ENCODE data around the gene CLASP1.

DNA sequence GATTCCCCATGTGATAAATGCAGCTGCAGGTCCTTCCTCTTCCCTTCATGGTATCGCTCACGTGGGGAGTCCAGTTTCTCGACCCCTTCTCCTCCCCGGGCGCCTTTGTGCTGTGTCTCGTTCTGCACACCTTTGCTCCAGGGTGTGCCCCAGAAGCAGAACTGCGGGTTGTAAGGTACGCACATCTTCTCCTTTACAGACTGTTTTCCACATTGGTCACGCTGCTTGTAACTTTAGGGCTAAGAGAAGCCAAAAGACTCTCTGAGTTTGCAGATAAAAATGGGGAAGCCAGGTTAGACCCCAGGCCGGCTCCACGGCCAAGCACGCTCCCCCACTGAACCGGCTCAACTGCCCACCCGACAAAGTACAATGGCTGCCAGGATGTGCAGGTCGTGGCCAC lies 318.3 kb downstream of the CLASP1 start:
- TF ChIP-seq, protein P1, sequence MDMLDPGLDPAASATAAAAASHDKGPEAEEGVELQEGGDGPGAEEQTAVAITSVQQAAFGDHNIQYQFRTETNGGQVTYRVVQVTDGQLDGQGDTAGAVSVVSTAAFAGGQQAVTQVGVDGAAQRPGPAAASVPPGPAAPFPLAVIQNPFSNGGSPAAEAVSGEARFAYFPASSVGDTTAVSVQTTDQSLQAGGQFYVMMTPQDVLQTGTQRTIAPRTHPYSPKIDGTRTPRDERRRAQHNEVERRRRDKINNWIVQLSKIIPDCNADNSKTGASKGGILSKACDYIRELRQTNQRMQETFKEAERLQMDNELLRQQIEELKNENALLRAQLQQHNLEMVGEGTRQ (IDR thresholded peaks at IDR 0.05; ENCODE audit: low read length): no peak
- no peak for TF ChIP-seq NANOG (IDR thresholded peaks at IDR 0.05; ENCODE audit: insufficient read depth, low read depth, low read length, poor library complexity, severe bottlenecking)
- no peak for TF ChIP-seq POLR2A (IDR thresholded peaks at IDR 0.05; ENCODE audit: control extremely low read depth in 1 of 2, low read depth in 2 of 2, low read length in 2 of 2)
- TF ChIP-seq, protein P2, sequence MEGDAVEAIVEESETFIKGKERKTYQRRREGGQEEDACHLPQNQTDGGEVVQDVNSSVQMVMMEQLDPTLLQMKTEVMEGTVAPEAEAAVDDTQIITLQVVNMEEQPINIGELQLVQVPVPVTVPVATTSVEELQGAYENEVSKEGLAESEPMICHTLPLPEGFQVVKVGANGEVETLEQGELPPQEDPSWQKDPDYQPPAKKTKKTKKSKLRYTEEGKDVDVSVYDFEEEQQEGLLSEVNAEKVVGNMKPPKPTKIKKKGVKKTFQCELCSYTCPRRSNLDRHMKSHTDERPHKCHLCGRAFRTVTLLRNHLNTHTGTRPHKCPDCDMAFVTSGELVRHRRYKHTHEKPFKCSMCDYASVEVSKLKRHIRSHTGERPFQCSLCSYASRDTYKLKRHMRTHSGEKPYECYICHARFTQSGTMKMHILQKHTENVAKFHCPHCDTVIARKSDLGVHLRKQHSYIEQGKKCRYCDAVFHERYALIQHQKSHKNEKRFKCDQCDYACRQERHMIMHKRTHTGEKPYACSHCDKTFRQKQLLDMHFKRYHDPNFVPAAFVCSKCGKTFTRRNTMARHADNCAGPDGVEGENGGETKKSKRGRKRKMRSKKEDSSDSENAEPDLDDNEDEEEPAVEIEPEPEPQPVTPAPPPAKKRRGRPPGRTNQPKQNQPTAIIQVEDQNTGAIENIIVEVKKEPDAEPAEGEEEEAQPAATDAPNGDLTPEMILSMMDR (IDR thresholded peaks at IDR 0.05; ENCODE audit: control extremely low read depth in 1 of 3, insufficient read depth in 1 of 3, low read depth in 1 of 3, low read length in 3 of 3): no peak
- TF ChIP-seq CEBPB (IDR thresholded peaks at IDR 0.05; ENCODE audit: low read depth, low read length): no peak
- no peak for TF ChIP-seq SIN3A (conservative IDR thresholded peaks at IDR 0.05 in 1 of 2, IDR thresholded peaks at IDR 0.05 in 1 of 2; ENCODE audit: low read depth in 1 of 2, low read length in 2 of 2)
- TF ChIP-seq, protein P3, sequence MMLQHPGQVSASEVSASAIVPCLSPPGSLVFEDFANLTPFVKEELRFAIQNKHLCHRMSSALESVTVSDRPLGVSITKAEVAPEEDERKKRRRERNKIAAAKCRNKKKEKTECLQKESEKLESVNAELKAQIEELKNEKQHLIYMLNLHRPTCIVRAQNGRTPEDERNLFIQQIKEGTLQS (IDR thresholded peaks at IDR 0.05; ENCODE audit: insufficient read depth, low read depth, low read length): no peak
- no peak for TF ChIP-seq GTF2F1 (IDR thresholded peaks at IDR 0.05; ENCODE audit: borderline replicate concordance, low read depth, low read length)
- TF ChIP-seq POLR2AphosphoS5 (IDR thresholded peaks at IDR 0.05; ENCODE audit: low read depth, low read length): no peak
- TF ChIP-seq RFX5 (IDR thresholded peaks at IDR 0.05; ENCODE audit: borderline replicate concordance, low read depth, low read length): no peak
- no peak for TF ChIP-seq EZH2 (IDR thresholded peaks at IDR 0.05; ENCODE audit: low read depth, low read length, severe bottlenecking)
- TF ChIP-seq CREB1 (IDR thresholded peaks at IDR 0.05): no peak
- TF ChIP-seq GABPA (IDR thresholded peaks at IDR 0.05; ENCODE audit: borderline replicate concordance, insufficient read depth, low read length): no peak

Data from H1 (cell line).